Ecto neural progenitor cell (in vitro differentiated cells): ENCODE measurements around the gene SMAD7.

Experiments used
- DNase-seq: peaks from one replicate; pipeline ENCODE4 v3.0.0-alpha.2; 2018; ENCODE audit warnings: low spot score

Gene SMAD7

GRCh38 chr18:48986851-48987761, 36.3 kb upstream of the SMAD7 start:
- DNase-seq, result peak; percentile 42

DNA sequence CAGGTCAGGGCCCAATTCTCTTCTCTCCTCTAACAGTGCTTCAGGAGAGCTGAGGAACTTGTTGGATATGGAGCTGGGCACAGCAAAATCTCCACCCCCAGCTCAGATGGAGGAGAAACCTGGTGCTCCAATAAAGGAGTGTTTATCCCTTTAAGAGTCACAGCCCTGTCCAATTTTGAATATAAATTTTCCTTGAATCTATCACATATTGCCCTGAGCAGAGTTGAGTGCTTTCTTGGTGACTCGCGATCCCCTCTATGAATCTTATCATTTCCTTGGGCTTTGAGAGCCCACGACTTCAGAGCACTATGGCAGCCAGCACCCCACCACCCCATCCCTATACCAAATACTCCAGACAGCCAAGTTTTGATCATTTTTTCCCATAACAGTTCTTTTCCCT, 34.4 kb upstream of the SMAD7 start:
- peak; percentile 24 for DNase-seq

DNA sequence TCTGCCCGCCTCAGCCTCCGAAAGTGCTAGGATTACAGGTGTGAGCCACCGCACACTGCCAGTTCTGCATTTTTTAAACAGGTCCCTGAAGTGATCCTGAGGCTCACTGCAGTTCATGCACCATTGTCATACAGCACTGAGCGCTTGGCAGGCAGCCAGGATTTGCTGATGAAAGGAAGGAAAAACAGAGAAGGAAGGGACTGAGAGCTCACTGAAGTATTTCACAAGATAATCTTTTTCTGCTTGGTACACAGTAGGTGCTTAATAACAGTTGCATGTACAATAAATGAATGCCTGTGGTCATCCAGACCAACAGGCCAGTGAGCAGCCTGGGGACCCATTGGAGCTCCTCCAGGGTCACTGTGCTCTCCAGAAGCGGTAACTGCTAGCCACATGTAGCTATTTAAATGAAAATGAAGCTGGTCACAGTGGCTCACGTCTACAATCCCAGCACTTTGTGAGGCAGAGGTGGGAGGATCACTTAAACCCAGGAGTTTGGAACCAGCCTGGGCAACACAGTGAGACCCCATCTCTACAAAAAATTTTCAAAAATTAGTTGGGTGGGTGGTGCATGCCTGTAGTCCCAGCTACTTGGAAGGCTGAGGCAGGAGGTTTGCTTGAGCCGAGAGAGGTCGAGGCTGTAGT, 33.1 kb upstream of the SMAD7 start:
- no peak for DNase-seq

- DNase-seq, result no peak
These were observed 31.5 kb upstream of the SMAD7 start for GRCh38 chr18:48982266-48982665.

DNA sequence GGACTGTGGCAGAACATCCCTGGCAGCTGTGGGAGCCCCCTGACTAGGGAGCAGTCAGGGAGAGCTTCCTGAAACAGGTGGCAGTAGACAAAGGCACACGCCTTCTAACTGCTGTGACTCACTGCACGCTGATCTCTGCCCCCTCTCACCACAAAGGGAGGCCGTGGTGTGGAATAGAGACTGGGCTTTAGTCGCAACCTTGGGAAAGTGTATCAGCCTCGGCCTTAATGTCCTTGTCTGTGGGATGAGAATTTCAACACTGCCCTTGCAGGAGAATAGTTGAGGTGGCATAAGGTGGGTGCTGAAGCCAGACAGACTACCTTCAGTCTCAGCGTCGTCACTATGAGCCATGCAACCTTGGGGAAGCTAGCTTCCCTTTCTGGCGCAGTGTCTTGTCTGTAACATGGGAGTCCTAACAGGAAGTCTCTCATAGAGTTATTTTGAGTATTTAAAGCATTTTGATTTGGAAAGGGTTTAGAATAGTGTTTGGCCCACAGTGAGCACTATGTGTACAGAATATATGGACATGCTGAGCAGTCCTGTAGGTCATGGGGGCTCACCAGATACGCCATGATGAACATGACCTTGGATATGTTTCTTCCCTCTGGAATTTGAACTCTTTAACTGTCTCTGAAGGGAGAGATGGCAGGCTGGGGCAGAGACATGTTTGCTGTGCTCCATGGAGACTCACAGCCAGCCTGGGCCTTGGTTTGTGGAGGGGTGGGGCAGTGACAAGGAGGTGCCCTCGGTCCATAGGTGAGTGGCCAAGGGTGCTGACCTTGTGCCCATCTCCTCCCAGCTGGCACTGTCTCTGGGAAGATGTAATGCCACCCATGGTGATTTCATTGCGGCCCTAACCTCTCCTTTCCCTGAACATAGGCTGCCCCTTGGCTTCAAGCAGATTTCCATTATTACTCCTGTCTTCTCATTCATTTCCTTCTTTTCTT, 29.5 kb upstream of the SMAD7 start:
- DNase-seq, result no peak

DNA sequence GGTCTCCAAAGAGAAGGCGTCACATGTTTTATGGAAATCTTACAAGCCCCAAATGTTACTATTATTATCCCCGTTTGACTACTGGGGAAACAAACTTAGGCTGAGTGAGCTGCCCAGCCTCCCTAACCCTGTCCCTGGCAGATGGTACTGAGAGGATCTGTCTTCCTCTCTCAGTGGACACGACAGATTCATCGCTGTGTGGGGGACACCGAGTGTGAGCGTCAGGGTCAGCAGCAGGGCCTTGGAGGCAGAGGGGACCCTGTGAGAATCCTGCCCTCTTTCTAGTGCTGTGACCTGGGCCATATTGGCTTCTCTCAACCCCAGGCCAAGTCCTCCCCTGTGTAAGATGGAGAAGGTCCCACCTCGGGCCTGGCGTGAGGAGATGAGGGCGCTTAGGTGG, 27.1 kb upstream of the SMAD7 start:
- no peak for DNase-seq

DNA sequence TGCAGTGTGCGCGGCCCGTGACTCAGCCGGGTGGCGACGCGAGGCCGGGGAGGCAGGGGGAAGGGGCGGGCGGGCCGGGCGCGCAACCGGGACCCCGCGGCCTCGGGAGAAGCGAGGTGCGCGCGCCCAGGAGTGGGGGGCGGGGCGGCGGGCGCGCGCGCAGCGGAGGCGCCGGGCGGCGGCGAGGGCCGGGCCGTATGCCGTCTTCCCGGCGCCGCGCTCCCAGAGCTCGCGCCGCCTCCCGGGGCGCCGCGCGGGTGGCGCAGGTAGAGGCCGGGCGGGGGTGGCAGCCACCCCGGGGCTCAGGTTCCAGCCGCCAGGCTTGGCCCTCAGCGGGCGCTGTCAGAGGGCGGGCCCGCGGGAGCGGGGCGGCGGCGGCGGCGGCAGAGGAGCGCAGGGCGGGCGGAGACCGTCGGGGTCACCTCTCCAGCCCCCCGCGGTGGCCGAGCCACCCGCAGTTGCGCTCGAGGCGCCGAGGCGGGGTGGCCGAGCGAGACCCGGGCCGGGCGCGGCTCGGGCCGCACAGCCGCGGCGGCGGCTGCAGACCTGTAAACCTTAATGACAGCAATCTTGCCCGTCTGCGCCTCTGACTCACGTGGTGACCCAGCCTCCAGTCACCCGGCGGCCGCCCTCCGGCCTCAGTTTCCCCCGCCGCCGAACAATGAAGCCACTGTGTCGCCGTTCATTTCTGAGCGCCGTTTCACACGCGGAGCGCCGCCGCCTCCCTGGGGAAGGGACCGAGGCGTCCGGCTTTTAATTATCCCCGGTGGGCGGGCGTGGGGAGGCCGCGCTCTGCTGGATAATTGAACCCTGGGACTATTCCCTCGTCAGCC, 25.3 kb upstream of the SMAD7 start:
- no peak for DNase-seq

- DNase-seq, result no peak
These were observed 24.5 kb upstream of the SMAD7 start for GRCh38 chr18:48975120-48975816.

GRCh38 chr18:48974304-48975119, 23.7 kb upstream of the SMAD7 start:
- no peak for DNase-seq

GRCh38 chr18:48973731-48974130, 23.0 kb upstream of the SMAD7 start:
- no peak for DNase-seq

DNA sequence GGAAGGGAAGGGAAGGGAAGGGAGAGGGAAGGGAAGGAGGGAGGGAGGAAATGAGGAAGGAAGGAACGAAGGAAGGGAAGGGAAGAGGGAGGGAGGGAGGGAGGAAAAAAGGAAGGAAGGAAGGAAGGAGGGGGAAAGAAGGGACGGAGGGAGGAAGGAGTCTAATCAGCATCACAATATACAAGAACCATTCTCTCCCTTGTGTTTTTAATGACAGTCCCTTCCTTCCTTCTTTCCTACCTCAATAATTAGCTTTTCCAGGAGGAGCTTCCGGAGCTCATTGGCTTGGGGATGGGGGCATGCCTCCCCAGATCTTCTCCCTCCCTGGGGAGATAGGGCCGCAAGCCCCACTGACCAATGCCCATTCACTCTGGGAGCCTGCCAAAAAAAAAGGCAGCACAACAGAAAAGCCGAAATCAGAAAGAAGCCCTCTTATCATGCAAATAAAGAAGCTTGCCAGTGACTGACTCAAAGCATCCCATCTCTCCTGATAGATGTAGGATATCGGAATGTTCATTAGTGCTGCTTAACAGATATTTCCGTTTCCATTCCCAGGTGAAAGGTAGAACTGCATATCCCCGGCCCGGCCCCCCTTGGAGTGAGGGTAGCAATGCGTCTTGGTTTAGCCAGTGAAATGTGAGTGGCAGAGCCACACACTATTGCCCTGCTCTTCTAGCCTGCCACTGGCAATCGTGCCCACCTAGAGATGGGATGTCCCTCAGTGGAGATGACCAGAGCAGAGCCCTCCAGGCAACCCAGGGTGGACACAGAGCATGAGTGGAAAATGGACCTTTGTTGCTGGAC, 17.8 kb upstream of the SMAD7 start:
- DNase-seq, result no peak

GRCh38 chr18:48967545-48967944, 16.8 kb upstream of the SMAD7 start:
- DNase-seq, result no peak

DNA sequence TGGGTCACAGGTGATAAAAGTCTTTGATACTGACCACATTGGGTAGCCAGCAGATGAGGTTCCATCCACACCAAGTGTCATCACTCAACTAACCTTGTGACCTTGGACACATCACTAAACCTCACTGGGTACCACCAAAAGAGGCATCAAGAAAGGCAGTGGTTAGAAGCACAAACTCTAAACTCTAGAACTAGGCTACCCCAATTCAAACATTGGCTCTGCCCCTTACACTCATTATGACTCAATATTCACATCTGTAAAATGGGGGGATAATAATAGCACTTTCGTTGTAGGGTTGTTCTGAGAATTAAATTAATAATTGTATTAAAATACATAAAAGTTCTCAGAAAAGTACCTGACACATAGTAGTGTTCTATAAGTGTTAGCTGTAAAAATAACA, 15.8 kb upstream of the SMAD7 start:
- DNase-seq, result no peak

DNA sequence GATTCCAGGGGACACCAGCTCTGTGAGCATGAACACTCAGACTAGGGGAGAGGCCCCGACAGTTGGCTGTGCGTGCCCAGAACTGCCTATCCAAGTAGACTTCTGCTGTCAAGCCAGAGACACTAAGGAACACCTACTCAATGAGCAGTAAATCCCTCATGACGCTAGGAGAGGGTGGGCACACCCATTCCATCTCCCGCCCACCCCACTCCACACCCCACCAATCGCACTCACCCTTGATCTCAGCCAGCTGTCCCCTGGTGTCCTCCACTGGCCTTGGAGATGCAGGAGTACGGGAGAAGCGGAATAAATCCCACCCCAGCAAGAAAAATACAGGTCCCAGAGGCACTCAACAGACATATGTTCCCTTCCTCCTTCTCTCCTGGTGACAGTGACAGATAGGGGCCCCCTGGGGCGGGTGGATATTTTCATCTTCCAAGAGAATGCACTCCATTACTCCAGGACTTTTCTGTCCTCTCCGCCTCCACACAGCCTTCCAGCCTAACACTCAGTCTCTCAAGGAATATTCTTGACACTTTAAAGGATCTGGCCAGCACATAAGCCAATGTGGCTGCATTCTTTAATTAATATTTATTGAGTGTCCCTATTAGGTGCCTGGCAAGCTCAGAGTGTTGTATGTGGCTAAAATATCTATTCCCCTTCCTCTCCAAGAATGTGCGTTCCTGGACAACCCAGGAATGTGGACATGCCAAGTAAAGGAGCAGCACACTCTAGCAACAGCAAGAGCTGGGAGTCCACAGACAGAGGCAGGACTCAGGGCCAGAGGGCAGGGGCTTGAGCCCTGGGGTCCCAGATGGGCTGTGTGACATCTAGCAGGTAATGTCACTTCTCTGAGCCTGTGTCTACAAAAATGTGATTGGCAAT, 13.1 kb upstream of the SMAD7 start:
- DNase-seq, result no peak

- no peak for DNase-seq
These were observed 12.3 kb upstream of the SMAD7 start for GRCh38 chr18:48962994-48963561.

GRCh38 chr18:48962252-48962993, 11.7 kb upstream of the SMAD7 start:
- DNase-seq, result no peak

- no peak for DNase-seq
These were observed 10.8 kb upstream of the SMAD7 start for GRCh38 chr18:48961547-48961946.
